H9 (cell line): ENCODE data around the gene AXIN1. TPM values are rescaled to one million over a fixed set of nuclear protein-coding genes. Genes with fewer than 3 reads are reported as not detected.

Experiments
- DNase-seq: peaks from one replicate; pipeline ENCODE4 v3.0.0-alpha.2; 2017
- H2AFZ ChIP-seq: one replicate; pipeline ENCODE4 v1.6.1; 2013; ENCODE audit warnings: mild to moderate bottlenecking, low read length, control low read depth, moderate library complexity
- H2AK5ac ChIP-seq: 2 replicates; pipeline ENCODE4 v1.6.1; 2013; ENCODE audit warnings: low read length, control low read depth, mixed read lengths; ENCODE audit not compliant: insufficient read length
- H2BK120ac ChIP-seq: one replicate; pipeline ENCODE4 v1.6.1; 2013; ENCODE audit warnings: low read depth, mild to moderate bottlenecking, low read length, control low read depth, inconsistent platforms; ENCODE audit not compliant: poor library complexity, severe bottlenecking
- H2BK12ac ChIP-seq: 2 replicates; pipeline ENCODE4 v1.6.1; 2013; ENCODE audit warnings: low read length, control low read depth, mixed read lengths, low read depth; ENCODE audit not compliant: insufficient read length
- H2BK15ac ChIP-seq: 2 replicates; pipeline ENCODE4 v1.6.1; 2013; ENCODE audit warnings: low read depth, low read length, control low read depth
- H2BK20ac ChIP-seq: one replicate; pipeline ENCODE4 v1.6.1; 2013; ENCODE audit warnings: low read depth, mild to moderate bottlenecking, low read length, control low read depth, inconsistent platforms; ENCODE audit not compliant: poor library complexity, severe bottlenecking
- H2BK5ac ChIP-seq: 2 replicates; pipeline ENCODE4 v1.6.1; 2013; ENCODE audit warnings: low read length, control low read depth, mixed read lengths; ENCODE audit not compliant: insufficient read length
- H3K14ac ChIP-seq: 2 replicates; pipeline ENCODE4 v1.6.1; 2013; ENCODE audit warnings: low read length, control low read depth; ENCODE audit not compliant: insufficient read depth
- H3K18ac ChIP-seq: 2 replicates; pipeline ENCODE4 v1.6.1; 2013; ENCODE audit warnings: low read depth, mild to moderate bottlenecking, mixed read lengths, low read length, control low read depth; ENCODE audit not compliant: insufficient read length
- H3K23ac ChIP-seq: 2 replicates; pipeline ENCODE4 v1.6.1; 2013; ENCODE audit warnings: low read length, control low read depth, mixed read lengths, low read depth; ENCODE audit not compliant: insufficient read length
- H3K23me2 ChIP-seq: 2 replicates; pipeline ENCODE4 v1.6.1; 2013; ENCODE audit warnings: low read depth, mild to moderate bottlenecking, mixed read lengths, low read length, control low read depth; ENCODE audit not compliant: insufficient read length, poor library complexity, severe bottlenecking
- H3K27ac ChIP-seq: 2 replicates; pipeline ENCODE4 v1.5.1; 2013; ENCODE audit warnings: low read length, control low read depth, mixed read lengths, low read depth; ENCODE audit not compliant: insufficient read length
- H3K27me3 ChIP-seq: 2 replicates; pipeline ENCODE4 v1.6.1; 2013; ENCODE audit warnings: low read length, control low read depth, inconsistent platforms; ENCODE audit not compliant: insufficient read depth
- H3K4ac ChIP-seq: 2 replicates; pipeline ENCODE4 v1.6.1; 2013; ENCODE audit warnings: low read depth, mild to moderate bottlenecking, control low read depth, inconsistent platforms, low read length, moderate library complexity
- H3K4me1 ChIP-seq: 2 replicates; pipeline ENCODE4 v1.6.1; 2013; ENCODE audit warnings: low read length, control low read depth, inconsistent platforms; ENCODE audit not compliant: insufficient read depth
- H3K4me2 ChIP-seq: 2 replicates; pipeline ENCODE4 v1.6.1; 2013; ENCODE audit warnings: low read length, control low read depth, mixed read lengths; ENCODE audit not compliant: insufficient read length, insufficient read depth
- H3K56ac ChIP-seq: 2 replicates; pipeline ENCODE4 v1.6.1; 2013; ENCODE audit warnings: low read depth, mild to moderate bottlenecking, mixed read lengths, low read length, control low read depth; ENCODE audit not compliant: insufficient read length
- H3K79me1 ChIP-seq: 2 replicates; pipeline ENCODE4 v1.6.1; 2013; ENCODE audit warnings: low read depth, mild to moderate bottlenecking, moderate library complexity, low read length, control low read depth, inconsistent platforms; ENCODE audit not compliant: insufficient read depth, poor library complexity, severe bottlenecking
- H3K79me2 ChIP-seq: 2 replicates; pipeline ENCODE4 v1.6.1; 2013; ENCODE audit warnings: low read length, control low read depth, inconsistent platforms; ENCODE audit not compliant: insufficient read depth
- H3K9ac ChIP-seq: 2 replicates; pipeline ENCODE4 v1.6.1; 2013; ENCODE audit warnings: low read length, control low read depth, mixed read lengths; ENCODE audit not compliant: insufficient read length; ENCODE audit errors: extremely low read depth
- H3K9me3 ChIP-seq: one replicate; pipeline ENCODE4 v1.6.1; 2013; ENCODE audit warnings: low read depth, low read length, inconsistent platforms; ENCODE audit not compliant: control insufficient read depth
- H3T11ph ChIP-seq: one replicate; pipeline ENCODE4 v1.6.1; 2013; ENCODE audit warnings: mild to moderate bottlenecking, low read length, control low read depth, inconsistent platforms
- H4K20me1 ChIP-seq: one replicate; pipeline ENCODE4 v1.6.1; 2013; ENCODE audit not compliant: control insufficient read depth, insufficient read length, insufficient read depth
- H4K5ac ChIP-seq: 2 replicates; pipeline ENCODE4 v1.6.1; 2013; ENCODE audit warnings: low read depth, mild to moderate bottlenecking, mixed read lengths, low read length, control low read depth; ENCODE audit not compliant: insufficient read length
- H4K8ac ChIP-seq: replicated peaks from 2 replicates; pipeline ENCODE4 v1.6.1; 2013; ENCODE audit warnings: low read length, control low read depth, mixed read lengths, low read depth; ENCODE audit not compliant: insufficient read length
- H4K91ac ChIP-seq: 2 replicates; pipeline ENCODE4 v1.6.1; 2013; ENCODE audit warnings: low read depth, mild to moderate bottlenecking, moderate library complexity, mixed read lengths, low read length, control low read depth; ENCODE audit not compliant: insufficient read length
- H3K27ac Mint-ChIP-seq, 3 experiments: 2 replicates in 2 of 3; 3 replicates in 1 of 3; pipeline ENCODE4 v1.8.0; 2020 to 2021; ENCODE audit warnings: mixed read lengths in 3 of 3, mild to moderate bottlenecking in 1 of 3, moderate library complexity in 1 of 3
- H3K27me3 Mint-ChIP-seq: 2 replicates; pipeline ENCODE4 v1.8.0; 2021; ENCODE audit warnings: low read depth, mild to moderate bottlenecking, moderate library complexity, mixed read lengths
- H3K36me3 Mint-ChIP-seq, 3 experiments: 2 replicates in 2 of 3; 3 replicates in 1 of 3; pipeline ENCODE4 v1.8.0; 2020 to 2021; ENCODE audit warnings: low read depth in 3 of 3, mixed read lengths in 3 of 3; ENCODE audit not compliant: insufficient read depth in 1 of 3
- H3K4me1 Mint-ChIP-seq, 2 experiments: 2 replicates each; pipeline ENCODE4 v1.8.0; 2020; ENCODE audit warnings: mixed read lengths in 2 of 2
- H3K4me3 Mint-ChIP-seq, 2 experiments: 2 replicates in 1 of 2; 3 replicates in 1 of 2; pipeline ENCODE4 v1.8.0; 2020 to 2021; ENCODE audit warnings: mild to moderate bottlenecking in 2 of 2, mixed read lengths in 2 of 2, moderate library complexity in 1 of 2
- H3K9me3 Mint-ChIP-seq, 2 experiments: 2 replicates in 1 of 2; 3 replicates in 1 of 2; pipeline ENCODE4 v1.8.0; 2020; ENCODE audit warnings: mild to moderate bottlenecking in 2 of 2, mixed read lengths in 2 of 2, moderate library complexity in 1 of 2
- CTCF ChIP-seq: fragments of 200-600 bp; sonication (generic); conservative IDR thresholded peaks from 3 replicates; pipeline ENCODE4 v1.8.0; 2021; ENCODE audit warnings: antibody characterized with exemption, mild to moderate bottlenecking
- WGBS: extraction: QIAGEN DNeasy Blood & Tissue Kit; methylation state at CpG from one replicate; pipeline ENCODE4 v1.1.7; 2013; ENCODE audit warnings: missing lambda C conversion rate, low lambda C conversion rate, mixed read lengths; ENCODE audit not compliant: insufficient read length; ENCODE audit errors: extremely low coverage; 5-methylcytosine and 5-hydroxymethylcytosine counted together
- total RNA-seq: library from RNA; stranded (reverse); gene quantifications from 2 replicates; pipeline ENCODE4 v1.2.1, GENCODE V29; 2021

AXIN1 gene
- total RNA-seq, 1 experiment from 2014 or later = 50.9 TPM

- Histone ChIP-seq H2AK5ac (no peak within 1 kb of the TSS), H3T11ph (no peak within 1 kb of the TSS), H2BK15ac (no peak within 1 kb of the TSS), H3K18ac (no peak within 1 kb of the TSS), H4K5ac (no peak within 1 kb of the TSS), H2AFZ (no peak within 1 kb of the TSS), H3K9me3 (no peaks in the 10 kb centered on the region), H3K4me2 (peak within 1 kb of the TSS; percentile 20), H4K91ac (no peak within 1 kb of the TSS), H3K4me1 (no peaks in the 10 kb centered on the region), H3K27ac (no peak within 1 kb of the TSS), H3K79me1 (no peaks in the 10 kb centered on the region), H3K9ac (no peak within 1 kb of the TSS), H3K14ac (no peak within 1 kb of the TSS; the same call in 1 of the 2 replicates), H2BK12ac (no peak within 1 kb of the TSS), H3K56ac (no peak within 1 kb of the TSS), H2BK20ac (no peak within 1 kb of the TSS), H3K23ac (no peak within 1 kb of the TSS), H3K23me2 (no peaks in the 10 kb centered on the region), H4K8ac (no peak within 1 kb of the TSS), H3K27me3 (no peaks in the 10 kb centered on the region), H2BK120ac (no peak within 1 kb of the TSS), H3K79me2 (no peaks in the 10 kb centered on the region), H2BK5ac (no peak within 1 kb of the TSS), H3K4ac (no peak within 1 kb of the TSS), H4K20me1 (no peaks in the 10 kb centered on the region)
- Mint-ChIP-seq H3K4me3 (peak within 1 kb of the TSS; percentile 76 to 87), H3K36me3 (peaks cover 7 to 60% (median 44%) of the 10 kb centered on the region in 3 experiments), H3K9me3 (no peaks in the 10 kb centered on the region), H3K27me3 (no peaks in the 10 kb centered on the region; the same call in 1 of the 2 replicates), H3K27ac (peak within 1 kb of the TSS; percentile 44 to 86 (median 52); a peak in 4 of 7 replicates), H3K4me1 (peaks cover 9 to 13% of the 10 kb centered on the region in 2 experiments)
- no peak for TF ChIP-seq CTCF
- peak; percentile 94 for DNase-seq
- WGBS = no CpG with 5 or more reads among the region's 30 CpGs
Observed at GRCh38 chr16:370443-370842, 17.9 kb upstream of the AXIN1 start, which contains the start of gene MRPL28. MRPL28 (minus strand) TSS chr16:370538; CDS start chr16:370218, 320 bp downstream.
